IMR-90 (cell line): Measurements from ENCODE around the gene BMP15. TPM values are rescaled to one million over a fixed set of nuclear protein-coding genes. Genes with fewer than 3 reads are reported as not detected.

Experiments used
- ATAC-seq: fragments of 200-7000 bp; cut with Tn5 transposase; 2 replicates; pipeline ENCODE4 v1.9.1; 2020; ENCODE audit warnings: low read depth, mild to moderate bottlenecking, moderate library complexity
- BruUV-seq: library from RNA; stranded (reverse); fragments of 400-500 nt; replicated peaks from 2 replicates; lab custom pipeline; 2021; lab: Mats Ljungman, UMichigan
- CTCF ChIA-PET: fragments of 300-600 bp; formaldehyde crosslinking; extraction: SDS; loops from one replicate; lab custom pipeline; 2021; ENCODE audit warnings: antibody characterized with exemption; lab: Yijun Ruan, JAX
- POLR2A ChIA-PET: fragments of 300-600 bp; sonication (Branson Sonifier 250); formaldehyde crosslinking; loops from one replicate; lab custom pipeline; 2022; ENCODE audit warnings: antibody characterized with exemption; ENCODE audit not compliant: unreplicated experiment; lab: Charles Lee
- DNase-seq: peaks from one replicate; pipeline ENCODE4 v3.0.0; 2013
- H2AFZ ChIP-seq: replicated peaks from 2 replicates; pipeline ENCODE3; 2013; ENCODE audit warnings: low read length, mild to moderate bottlenecking; ENCODE audit not compliant: poor library complexity
- H2AK5ac ChIP-seq: 2 replicates; pipeline ENCODE4 v1.6.1; 2013; ENCODE audit warnings: low read depth, low read length, inconsistent platforms
- H2AK9ac ChIP-seq: replicated peaks from 2 replicates; pipeline ENCODE3; 2013; ENCODE audit warnings: mild to moderate bottlenecking, low read depth, low read length, moderate library complexity; ENCODE audit not compliant: poor library complexity
- H2BK120ac ChIP-seq: 2 replicates; pipeline ENCODE4 v1.6.1; 2013; ENCODE audit warnings: low read depth, low read length, inconsistent platforms
- H2BK15ac ChIP-seq: 3 replicates; pipeline ENCODE4 v1.6.1; 2013; ENCODE audit warnings: low read depth, low read length, inconsistent platforms
- H2BK20ac ChIP-seq: 2 replicates; pipeline ENCODE4 v1.6.1; 2013; ENCODE audit warnings: low read depth, mild to moderate bottlenecking, inconsistent platforms, low read length, moderate library complexity
- H2BK5ac ChIP-seq: 2 replicates; pipeline ENCODE4 v1.6.1; 2013; ENCODE audit warnings: mild to moderate bottlenecking, low read depth, low read length, inconsistent platforms; ENCODE audit not compliant: poor library complexity, severe bottlenecking
- H3K14ac ChIP-seq: replicated peaks from 2 replicates; pipeline ENCODE4 v1.6.1; 2013; ENCODE audit warnings: low read depth, low read length, inconsistent platforms
- H3K18ac ChIP-seq: 2 replicates; pipeline ENCODE4 v1.6.1; 2013; ENCODE audit warnings: low read depth, low read length, control low read depth
- H3K23ac ChIP-seq: 2 replicates; pipeline ENCODE4 v1.6.1; 2013; ENCODE audit warnings: low read depth, low read length, inconsistent platforms
- H3K27ac ChIP-seq: 2 replicates; pipeline ENCODE4 v1.5.1; 2013; ENCODE audit warnings: mild to moderate bottlenecking, control low read depth, low read length; ENCODE audit not compliant: insufficient read depth
- H3K27me3 ChIP-seq: 2 replicates; pipeline ENCODE4 v1.6.1; 2013; ENCODE audit warnings: low read length; ENCODE audit not compliant: control insufficient read depth, insufficient read depth
- H3K36me3 ChIP-seq: 2 replicates; pipeline ENCODE4 v1.6.1; 2013; ENCODE audit warnings: low read length, mixed read lengths; ENCODE audit not compliant: control insufficient read depth, insufficient read depth
- H3K4ac ChIP-seq: 2 replicates; pipeline ENCODE4 v1.6.1; 2013; ENCODE audit warnings: low read depth, low read length, inconsistent platforms
- H3K4me1 ChIP-seq: 2 replicates; pipeline ENCODE4 v1.6.1; 2013; ENCODE audit warnings: low read length, mixed read lengths; ENCODE audit not compliant: control insufficient read depth, insufficient read depth
- H3K4me2 ChIP-seq: 2 replicates; pipeline ENCODE4 v1.6.1; 2013; ENCODE audit warnings: low read depth, mild to moderate bottlenecking, control low read depth, low read length, moderate library complexity
- H3K4me3 ChIP-seq: 2 replicates; pipeline ENCODE4 v1.5.1; 2013; ENCODE audit warnings: low read depth, mild to moderate bottlenecking, control low read depth, low read length, moderate library complexity; ENCODE audit not compliant: insufficient read depth
- H3K56ac ChIP-seq: 2 replicates; pipeline ENCODE4 v1.6.1; 2013; ENCODE audit warnings: low read length, inconsistent platforms; ENCODE audit not compliant: insufficient read depth; ENCODE audit errors: extremely low read depth
- H3K79me1 ChIP-seq, 2 experiments: 2 replicates each; pipeline ENCODE4 v1.6.1; 2013; ENCODE audit warnings: low read length in 2 of 2, inconsistent platforms in 1 of 2, low read depth in 1 of 2
- H3K9ac ChIP-seq: 2 replicates; pipeline ENCODE4 v1.6.1; 2013; ENCODE audit warnings: low read depth, low read length, control low read depth
- H3K9me1 ChIP-seq: 2 replicates; pipeline ENCODE4 v1.6.1; 2013; ENCODE audit warnings: low read length, inconsistent platforms; ENCODE audit not compliant: insufficient read depth
- H3K9me3 ChIP-seq: 2 replicates; pipeline ENCODE4 v1.6.1; 2013; ENCODE audit warnings: low read length; ENCODE audit not compliant: control insufficient read depth, insufficient read depth
- H4K20me1 ChIP-seq: 2 replicates; pipeline ENCODE4 v1.6.1; 2013; ENCODE audit warnings: low read length, inconsistent platforms; ENCODE audit not compliant: insufficient read depth
- H4K5ac ChIP-seq: 2 replicates; pipeline ENCODE4 v1.6.1; 2013; ENCODE audit warnings: mild to moderate bottlenecking, low read depth, low read length, control low read depth
- H4K8ac ChIP-seq, 2 experiments: 2 replicates each; pipeline ENCODE4 v1.6.1; 2013; ENCODE audit warnings: low read depth in 2 of 2, low read length in 2 of 2, control low read depth in 1 of 2, inconsistent platforms in 1 of 2
- H4K91ac ChIP-seq: 2 replicates; pipeline ENCODE4 v1.6.1; 2013; ENCODE audit warnings: low read depth, low read length, inconsistent platforms; ENCODE audit not compliant: insufficient read depth
- CHD1 ChIP-seq: IDR thresholded peaks from 2 replicates; pipeline ENCODE4 v1.6.1; 2012; ENCODE audit warnings: low read depth, low read length, improper control_type of control experiment
- RAD21 ChIP-seq: IDR thresholded peaks from 2 replicates; pipeline ENCODE4 v1.6.1; 2012; ENCODE audit warnings: low read length, improper control_type of control experiment
- WGBS, 2 experiments: methylation state at CpG; one replicate each; pipeline versions ENCODE4 v1.1.5 to v1.1.7; 2013; ENCODE audit warnings: missing lambda C conversion rate in 2 of 2; ENCODE audit not compliant: insufficient read length in 1 of 2; ENCODE audit errors: extremely low coverage in 2 of 2; 5-methylcytosine and 5-hydroxymethylcytosine counted together
- dilution Hi-C: fragments of 300-500 bp; cut with HindIII; formaldehyde crosslinking; loops from one replicate; pipeline ENCODE4 v1.14.3; 2018; ENCODE audit warnings: low sequenced_read_pairs; ENCODE audit not compliant: unreplicated experiment
- in situ Hi-C: fragments of 300-500 bp; cut with MboI; formaldehyde crosslinking; loops from 3 replicates; pipeline ENCODE4 v1.14.3; 2019; ENCODE audit warnings: low sequenced_read_pairs, inconsistent platforms, mixed read lengths
- intact Hi-C: fragments of 100-400 bp; cut with micrococcal nuclease; formaldehyde crosslinking; loops from 2 replicates; pipeline ENCODE4 v1.10.0; 2022
- polyA plus RNA-seq, 3 experiments: library from polyadenylated mRNA; depleted of rRNA; stranded (reverse); fragments of >200 nt; gene quantifications; 2 replicates each; pipeline ENCODE4 v1.2.3, GENCODE V29; 2012; ENCODE audit warnings: low replicate concordance in 1 of 3
- total RNA-seq: library from RNA; depleted of rRNA; stranded (reverse); fragments of >200 nt; gene quantifications from 2 replicates; pipeline ENCODE4 v1.2.3, GENCODE V29; 2012
- TF ChIP-seq, protein P1 (sequence below): conservative IDR thresholded peaks from 2 replicates; pipeline ENCODE4 v1.5.1; 2012; ENCODE audit warnings: mild to moderate bottlenecking, low read depth, low read length, improper control_type of control experiment
- TF ChIP-seq, protein P2 (sequence below): fragments of 150-350 bp; IDR thresholded peaks from 2 replicates; pipeline ENCODE4 v1.6.1; 2016; ENCODE audit warnings: low read depth, mild to moderate bottlenecking, low read length, moderate library complexity, borderline replicate concordance

BMP15 gene
- total and polyA plus RNA-seq, 2 of the 4 experiments (the other 2 are of a cell fraction): not detected

- CTCF ChIA-PET: no interaction called here
- Histone ChIP-seq H4K20me1 (no peaks in the 10 kb centered on the region), H3K4me1 (no peaks in the 10 kb centered on the region), H3K9me1 (no peaks in the 10 kb centered on the region), H3K14ac (no peak overlapping the region), H3K4ac (no peak overlapping the region), H3K9ac (no peak overlapping the region), H4K91ac (no peak overlapping the region), H4K8ac (no peak overlapping the region), H3K4me2 (no peak overlapping the region), H4K5ac (no peak overlapping the region), H3K4me3 (no peak overlapping the region), H3K79me1 (no peaks in the 10 kb centered on the region), H2AFZ (no peak overlapping the region), H2AK9ac (no peak overlapping the region), H3K23ac (no peak overlapping the region), H2BK5ac (no peak overlapping the region), H3K27ac (no peak overlapping the region), H3K18ac (no peak overlapping the region), H3K56ac (no peak overlapping the region), H2BK120ac (no peak overlapping the region), H3K9me3 (no peaks in the 10 kb centered on the region), H3K36me3 (no peaks in the 10 kb centered on the region), H2BK15ac (no peak overlapping the region), H2AK5ac (no peak overlapping the region), H2BK20ac (no peak overlapping the region), H3K27me3 (no peaks in the 10 kb centered on the region; the same call in 1 of the 2 replicates)
- BruUV-seq: no TSS peak
- in situ Hi-C loops (no loop called here), dilution Hi-C loops (no loop called here), intact Hi-C loops (no loop called here)
- no CpG with 5 or more reads among the region's 3 CpGs for WGBS, 2 experiments
- no peak for DNase-seq
- POLR2A ChIA-PET: no interaction called here
- no peak for ATAC-seq
- TF ChIP-seq, protein P1, sequence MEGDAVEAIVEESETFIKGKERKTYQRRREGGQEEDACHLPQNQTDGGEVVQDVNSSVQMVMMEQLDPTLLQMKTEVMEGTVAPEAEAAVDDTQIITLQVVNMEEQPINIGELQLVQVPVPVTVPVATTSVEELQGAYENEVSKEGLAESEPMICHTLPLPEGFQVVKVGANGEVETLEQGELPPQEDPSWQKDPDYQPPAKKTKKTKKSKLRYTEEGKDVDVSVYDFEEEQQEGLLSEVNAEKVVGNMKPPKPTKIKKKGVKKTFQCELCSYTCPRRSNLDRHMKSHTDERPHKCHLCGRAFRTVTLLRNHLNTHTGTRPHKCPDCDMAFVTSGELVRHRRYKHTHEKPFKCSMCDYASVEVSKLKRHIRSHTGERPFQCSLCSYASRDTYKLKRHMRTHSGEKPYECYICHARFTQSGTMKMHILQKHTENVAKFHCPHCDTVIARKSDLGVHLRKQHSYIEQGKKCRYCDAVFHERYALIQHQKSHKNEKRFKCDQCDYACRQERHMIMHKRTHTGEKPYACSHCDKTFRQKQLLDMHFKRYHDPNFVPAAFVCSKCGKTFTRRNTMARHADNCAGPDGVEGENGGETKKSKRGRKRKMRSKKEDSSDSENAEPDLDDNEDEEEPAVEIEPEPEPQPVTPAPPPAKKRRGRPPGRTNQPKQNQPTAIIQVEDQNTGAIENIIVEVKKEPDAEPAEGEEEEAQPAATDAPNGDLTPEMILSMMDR: no peak
- TF ChIP-seq, protein P2, sequence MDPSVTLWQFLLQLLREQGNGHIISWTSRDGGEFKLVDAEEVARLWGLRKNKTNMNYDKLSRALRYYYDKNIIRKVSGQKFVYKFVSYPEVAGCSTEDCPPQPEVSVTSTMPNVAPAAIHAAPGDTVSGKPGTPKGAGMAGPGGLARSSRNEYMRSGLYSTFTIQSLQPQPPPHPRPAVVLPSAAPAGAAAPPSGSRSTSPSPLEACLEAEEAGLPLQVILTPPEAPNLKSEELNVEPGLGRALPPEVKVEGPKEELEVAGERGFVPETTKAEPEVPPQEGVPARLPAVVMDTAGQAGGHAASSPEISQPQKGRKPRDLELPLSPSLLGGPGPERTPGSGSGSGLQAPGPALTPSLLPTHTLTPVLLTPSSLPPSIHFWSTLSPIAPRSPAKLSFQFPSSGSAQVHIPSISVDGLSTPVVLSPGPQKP: no peak
- TF ChIP-seq CHD1 (no peak), RAD21 (no peak)
Observed at GRCh38 chrX:50962156-50962555, 51.6 kb downstream of the BMP15 start.
